NCI-H2081 treated with DMSO at 0.1 percent for 48 hours (cell line): ENCODE measurements around the gene MAT2B.

Experiments used
- DNase-seq: peaks from one replicate; lab custom pipeline; 2025; lab: John Stamatoyannopoulos, UW

The MAT2B gene

DNA sequence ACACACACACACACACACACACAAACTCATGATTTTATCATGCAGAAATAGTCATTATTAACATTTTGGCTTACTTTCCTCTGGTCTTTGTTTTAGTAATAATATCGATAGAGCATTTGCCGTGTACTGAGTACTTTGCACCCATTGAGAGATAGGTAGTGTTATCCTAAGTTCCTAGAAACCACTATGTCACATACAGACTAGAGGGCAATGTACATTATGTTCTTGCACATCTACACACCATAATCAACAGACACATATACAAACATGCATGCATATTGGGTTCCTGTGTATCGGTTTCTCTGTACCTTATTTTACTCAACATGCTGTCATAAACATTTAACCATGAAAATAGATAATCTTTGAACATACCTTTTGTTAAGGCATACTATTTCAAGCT, 45.7 kb downstream of the MAT2B start:
- no peak for DNase-seq

- DNase-seq = no peak
Measured at GRCh38 chr5:163552536-163552935, 47.1 kb downstream of the MAT2B start.

DNA sequence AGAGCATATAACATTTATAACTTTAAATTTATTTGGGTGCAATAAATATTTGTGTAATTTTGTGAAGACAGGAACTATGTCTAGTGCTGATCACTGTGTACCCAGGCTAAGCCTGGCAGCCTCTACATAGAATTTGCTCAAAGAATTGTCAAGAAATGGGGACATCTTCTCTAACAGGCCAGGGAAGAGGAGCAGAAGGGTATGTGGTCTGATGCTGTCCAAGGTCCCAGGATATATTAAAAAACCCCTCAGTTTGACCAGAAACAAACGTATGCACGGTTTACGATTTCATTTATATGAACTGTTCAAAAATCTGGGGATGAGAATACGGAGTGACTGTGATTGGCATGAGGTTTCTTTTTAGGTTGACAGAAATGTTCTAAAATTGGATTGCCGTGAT, 55.9 kb downstream of the MAT2B start:
- no peak for DNase-seq

DNA sequence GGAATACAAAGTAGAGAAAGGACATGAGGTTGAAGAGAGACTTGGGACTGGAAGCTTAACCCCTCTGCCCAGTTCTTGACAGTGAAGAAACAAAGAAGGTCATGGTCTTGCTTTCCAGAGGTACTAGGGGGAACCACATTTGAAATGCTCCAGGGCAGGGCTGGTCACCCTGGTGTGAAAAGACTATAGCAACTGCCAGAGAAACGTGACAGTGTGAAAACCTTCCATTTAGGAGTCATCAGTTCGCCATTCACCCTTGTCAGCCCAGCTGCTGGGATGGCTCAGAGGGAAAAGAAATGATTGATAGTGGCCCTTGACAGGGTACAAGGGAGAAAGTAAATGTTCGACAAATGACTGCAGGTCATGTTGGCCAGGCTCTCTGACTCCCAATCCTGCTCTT, 56.7 kb downstream of the MAT2B start:
- no peak for DNase-seq

DNA sequence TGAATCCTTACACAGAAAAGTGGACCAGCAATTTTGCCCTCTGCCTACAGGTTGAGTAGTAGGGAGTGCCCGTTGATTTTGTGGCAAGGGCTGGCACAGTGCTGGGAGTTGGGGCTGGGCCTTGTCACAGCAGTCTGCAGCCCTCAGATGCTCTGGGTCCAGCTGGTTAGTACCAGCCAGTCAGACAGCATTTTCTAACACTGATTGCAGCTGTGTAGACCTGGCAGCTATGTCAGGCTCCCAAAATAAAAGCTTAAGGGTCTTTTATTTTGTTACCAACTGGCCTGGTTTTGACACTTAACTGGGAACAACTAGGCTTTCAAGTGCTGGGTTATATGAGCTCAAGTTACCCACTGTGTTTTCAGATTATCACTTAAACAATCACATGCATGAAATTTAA, 57.7 kb downstream of the MAT2B start:
- DNase-seq = no peak

GRCh38 chr5:163563880-163564279, 58.5 kb downstream of the MAT2B start:
- DNase-seq = no peak

- no peak for DNase-seq
Measured at GRCh38 chr5:163564321-163564938, 59.0 kb downstream of the MAT2B start.

GRCh38 chr5:163565492-163565891, 60.1 kb downstream of the MAT2B start:
- DNase-seq = no peak

GRCh38 chr5:163565931-163566608, 60.7 kb downstream of the MAT2B start:
- no peak for DNase-seq

GRCh38 chr5:163566678-163567077, 61.3 kb downstream of the MAT2B start:
- DNase-seq = no peak

DNA sequence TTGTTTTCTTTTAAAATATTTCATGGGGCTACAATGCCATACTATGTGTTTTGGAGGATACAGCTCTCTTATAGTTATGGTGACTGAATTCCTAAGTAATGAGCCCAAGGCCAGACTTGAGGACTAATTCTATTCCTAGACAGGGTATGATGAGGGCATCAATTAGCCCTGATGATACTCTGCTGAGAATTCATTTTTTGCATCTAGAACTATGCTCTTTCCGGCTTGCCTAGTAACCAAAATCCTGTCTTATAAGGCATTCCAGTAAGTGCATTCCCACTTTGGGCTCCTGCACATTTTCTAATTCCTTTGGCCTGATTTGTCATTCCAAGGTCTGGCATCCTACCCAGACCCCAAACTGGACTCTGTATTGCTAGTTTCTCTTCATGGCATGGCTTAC, 62.4 kb downstream of the MAT2B start:
- DNase-seq = no peak
